ENCODE results near the gene TMEM163.

TMEM163 gene

DNA sequence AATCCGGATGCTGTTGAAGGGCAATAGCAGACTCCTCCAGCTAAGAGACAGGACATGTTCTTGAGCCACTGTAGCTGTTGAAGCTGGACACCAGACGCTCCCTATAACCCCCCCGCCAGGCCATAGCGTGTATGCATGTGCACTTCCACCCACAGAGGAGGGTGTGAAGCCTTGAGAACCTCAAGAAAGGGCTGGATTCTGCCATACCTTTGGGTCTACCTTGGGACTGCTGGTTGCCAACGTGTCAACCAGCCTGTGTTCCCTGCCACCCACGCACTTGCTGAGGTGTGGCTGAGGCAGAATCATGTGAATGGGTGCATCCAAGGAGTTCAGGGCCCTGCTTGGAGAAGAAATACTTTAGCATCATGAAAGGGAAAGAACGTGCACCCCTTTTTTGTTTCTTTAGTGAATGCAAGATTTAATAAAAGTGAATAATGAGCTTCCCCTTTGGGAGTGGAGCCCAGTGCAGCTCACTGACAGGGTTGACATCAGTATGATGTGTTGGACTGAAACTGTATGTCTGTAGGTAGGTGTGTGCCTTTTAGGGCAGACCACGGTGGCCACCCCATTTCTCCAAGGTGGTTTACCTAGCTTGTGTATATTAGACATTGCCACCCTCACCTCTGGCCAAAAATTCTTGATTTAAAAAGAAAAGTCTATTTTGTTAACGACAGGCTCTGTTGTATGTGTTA lies 266.6 kb downstream of the TMEM163 start:
- no peak for DNase-seq

DNA sequence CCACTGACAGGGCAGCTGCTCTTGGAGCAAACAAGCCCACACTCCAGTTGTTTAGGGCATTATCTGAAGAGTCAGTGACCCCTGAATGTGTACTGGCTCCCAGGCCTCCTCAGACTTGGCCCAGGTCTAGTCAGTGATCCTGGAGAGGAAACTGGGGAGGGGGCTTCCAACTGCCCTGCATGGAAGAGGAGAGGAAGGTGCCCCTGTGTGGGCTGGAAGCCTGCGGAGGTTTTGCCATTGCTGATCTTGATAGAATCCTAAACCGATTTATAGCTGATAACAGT lies 267.5 kb downstream of the TMEM163 start:
- no peak for DNase-seq

DNA sequence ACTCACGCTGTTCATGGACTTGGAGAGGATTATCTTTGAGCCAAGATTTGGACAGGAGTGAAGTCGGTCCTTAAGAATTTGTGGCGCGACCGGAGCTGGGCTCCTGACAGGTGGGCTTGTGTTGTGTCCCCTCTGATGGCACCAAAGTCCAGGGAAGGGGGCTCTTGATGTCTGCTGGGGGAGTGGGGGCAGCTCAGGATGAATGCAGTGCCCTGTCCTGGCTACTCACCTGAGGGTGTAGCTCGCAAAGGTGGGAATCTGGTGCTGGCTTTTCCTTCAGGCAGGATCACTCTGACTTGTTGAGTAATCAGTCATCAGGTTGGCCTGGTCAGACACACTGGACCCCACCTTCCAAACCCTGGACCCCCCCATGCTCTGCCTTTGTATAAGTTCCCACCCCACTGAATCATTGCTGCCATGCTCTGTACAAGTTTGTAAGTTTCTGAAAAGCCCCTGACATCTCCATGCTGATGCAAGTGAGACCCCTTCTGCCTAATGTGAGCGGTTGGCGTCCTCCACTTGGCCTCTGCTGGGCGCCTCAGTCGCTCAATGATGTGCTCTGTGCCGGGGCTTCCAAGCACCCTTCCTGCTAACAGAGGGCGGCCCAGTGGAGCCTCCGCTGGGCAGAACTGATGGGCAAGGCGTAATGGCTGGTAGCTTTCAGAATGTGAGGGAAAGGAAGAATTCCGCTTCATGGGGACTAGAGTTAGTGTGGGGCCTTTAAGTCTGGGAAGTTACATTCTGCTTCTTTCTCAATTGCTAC lies 268.9 kb downstream of the TMEM163 start:
- no peak for DNase-seq

- DNase-seq = no peak
Measured at GRCh38 chr2:134449157-134449556, 269.6 kb downstream of the TMEM163 start.

- DNase-seq = no peak
Measured at GRCh38 chr2:134448650-134449049, 270.1 kb downstream of the TMEM163 start.

GRCh38 chr2:134447669-134448068 lies 271.1 kb downstream of the TMEM163 start:
- no peak for DNase-seq

DNA sequence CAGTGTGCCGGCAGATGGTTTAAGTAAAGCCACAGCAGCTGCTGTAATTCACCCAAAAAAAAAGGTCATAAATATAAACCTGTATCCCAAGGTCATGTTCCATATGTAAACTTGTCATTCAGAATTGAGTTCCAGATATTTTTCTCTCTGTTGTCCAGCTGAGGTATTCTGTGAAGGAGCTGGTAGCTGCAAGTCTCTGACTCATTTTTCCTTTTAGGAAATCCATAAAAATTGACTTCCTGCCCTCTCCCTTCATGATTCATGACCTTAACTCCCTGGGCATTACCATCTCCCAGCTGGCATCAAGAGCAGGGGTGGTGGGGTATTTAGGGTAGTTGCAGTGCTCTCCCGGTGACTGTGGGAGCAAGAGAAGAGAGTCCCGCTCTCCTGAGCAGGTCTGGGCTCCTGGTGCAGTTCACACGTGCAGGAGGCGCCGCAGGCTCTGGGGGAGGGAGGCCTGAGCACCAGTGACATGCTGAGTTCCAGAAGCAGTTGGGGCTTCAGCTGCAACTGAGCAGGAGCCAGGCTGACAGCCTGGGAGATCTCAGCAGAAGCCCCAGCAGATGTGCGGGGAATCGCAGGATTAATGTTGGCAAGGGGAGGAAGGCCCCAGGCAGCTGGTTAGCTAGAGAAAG lies 272.3 kb downstream of the TMEM163 start:
- DNase-seq = peak; percentile 62

DNA sequence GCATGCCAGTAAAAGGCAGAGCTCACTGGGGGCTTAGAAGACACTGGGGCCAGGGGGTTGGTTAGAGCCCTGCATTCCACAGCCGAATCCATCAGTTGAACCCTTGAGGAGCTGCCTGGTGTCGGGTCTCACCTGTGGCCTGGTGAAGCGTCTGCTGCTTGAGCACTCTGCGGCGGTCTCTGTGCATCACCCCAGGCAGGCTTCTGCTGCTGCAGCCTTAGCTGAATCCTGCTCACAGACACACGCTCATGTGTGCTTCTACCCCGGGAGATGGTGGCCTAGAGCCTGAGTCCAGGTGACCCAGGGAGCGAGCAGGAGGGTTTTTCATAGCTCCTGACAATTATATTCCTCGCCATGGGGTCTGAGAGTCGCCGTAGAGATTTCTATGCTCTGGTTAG lies 272.8 kb downstream of the TMEM163 start:
- DNase-seq = no peak

GRCh38 chr2:134445116-134445515 lies 273.7 kb downstream of the TMEM163 start:
- no peak for DNase-seq

DNA sequence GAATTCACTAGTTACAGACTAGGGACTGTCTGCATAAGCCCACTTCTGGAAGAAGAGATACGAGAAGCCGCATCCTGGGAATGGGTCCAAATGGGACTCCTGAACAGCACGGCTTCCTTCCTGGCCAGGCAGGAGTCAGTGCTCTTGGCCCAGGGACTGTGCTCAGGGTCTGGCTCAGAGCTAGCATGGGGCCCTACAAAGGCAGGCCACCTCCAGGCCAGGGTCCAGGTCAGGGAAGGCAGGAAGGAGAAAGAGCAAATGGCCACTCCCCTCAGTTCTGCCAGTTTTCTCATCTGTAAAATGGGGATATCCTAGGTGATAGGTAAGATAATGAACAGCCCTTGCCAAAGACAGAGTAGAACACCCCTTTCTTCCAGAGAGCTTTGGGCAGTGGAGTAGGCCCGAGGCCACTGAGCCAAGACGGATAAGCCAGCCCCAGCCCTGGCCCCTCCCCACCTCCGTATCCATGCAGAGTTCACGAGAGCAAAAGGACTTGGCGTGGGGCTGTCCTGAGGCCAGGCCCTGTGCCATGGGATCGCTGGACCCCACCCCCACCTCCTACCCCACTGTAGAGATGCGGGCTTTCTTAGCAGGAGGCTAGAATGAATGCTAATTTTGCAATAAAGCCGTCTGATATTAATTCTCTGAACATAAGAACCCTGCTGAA lies 274.9 kb downstream of the TMEM163 start:
- DNase-seq = no peak

DNA sequence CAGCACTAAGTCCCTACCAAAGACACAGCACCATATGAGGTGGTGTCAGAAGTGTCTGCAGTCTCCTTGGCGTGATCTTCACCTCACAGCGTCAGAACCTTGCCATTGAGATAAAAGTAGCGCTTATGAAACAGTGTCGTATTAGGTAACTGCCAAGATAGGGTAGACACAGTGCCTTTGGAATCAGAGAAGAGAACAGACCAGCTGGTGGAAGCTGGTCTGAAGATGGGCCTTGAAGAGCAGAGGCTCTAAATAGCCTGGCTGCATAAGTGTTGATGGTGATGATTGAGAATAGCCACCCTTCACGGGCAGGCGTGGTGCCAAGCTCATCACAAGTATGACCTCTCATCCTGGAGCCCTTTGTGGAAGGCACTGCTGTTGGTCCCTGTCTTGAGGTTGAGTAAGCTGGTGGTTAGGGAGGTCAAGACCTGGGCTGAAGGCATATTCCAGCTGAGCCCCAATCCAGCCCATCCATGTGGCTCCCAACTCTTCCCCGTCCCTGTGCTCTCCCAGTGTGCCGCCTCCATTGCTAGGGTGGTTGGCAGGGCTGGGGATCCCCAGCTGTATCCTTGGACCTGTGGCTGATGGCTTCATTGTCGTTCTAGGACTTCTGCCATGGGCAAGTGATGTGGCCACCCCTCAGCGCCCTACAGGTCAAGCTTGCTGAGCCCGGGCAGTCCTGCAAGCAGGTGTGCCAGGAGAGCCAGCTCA lies 277.5 kb downstream of the TMEM163 start:
- DNase-seq = no peak

DNA sequence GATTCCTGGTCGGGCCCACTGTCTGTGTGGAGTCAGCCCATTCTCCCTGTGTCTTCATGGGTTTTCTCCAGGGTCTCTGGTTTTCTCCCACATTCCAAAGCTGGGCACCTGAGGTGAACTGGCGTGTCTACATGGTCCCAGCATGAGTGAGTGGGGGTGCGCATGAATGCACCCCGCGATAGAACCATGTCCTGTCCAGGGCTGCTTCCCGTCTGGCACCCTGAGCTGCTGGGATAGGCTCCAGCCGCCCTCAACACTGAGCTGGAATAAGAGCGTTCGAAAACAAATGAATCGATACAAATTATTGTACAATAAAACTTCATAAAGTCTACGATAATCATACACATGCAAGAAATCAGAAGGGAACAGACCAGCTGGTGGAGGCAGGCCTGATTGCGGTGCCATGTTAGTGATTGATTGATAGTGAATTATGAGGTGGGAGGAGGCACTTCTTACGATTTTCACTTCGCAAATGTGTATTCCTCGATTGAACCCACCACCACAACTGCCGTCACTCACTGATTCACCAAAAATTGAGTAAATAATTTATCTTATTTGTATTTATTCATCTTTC lies 278.4 kb downstream of the TMEM163 start:
- DNase-seq = no peak

DNA sequence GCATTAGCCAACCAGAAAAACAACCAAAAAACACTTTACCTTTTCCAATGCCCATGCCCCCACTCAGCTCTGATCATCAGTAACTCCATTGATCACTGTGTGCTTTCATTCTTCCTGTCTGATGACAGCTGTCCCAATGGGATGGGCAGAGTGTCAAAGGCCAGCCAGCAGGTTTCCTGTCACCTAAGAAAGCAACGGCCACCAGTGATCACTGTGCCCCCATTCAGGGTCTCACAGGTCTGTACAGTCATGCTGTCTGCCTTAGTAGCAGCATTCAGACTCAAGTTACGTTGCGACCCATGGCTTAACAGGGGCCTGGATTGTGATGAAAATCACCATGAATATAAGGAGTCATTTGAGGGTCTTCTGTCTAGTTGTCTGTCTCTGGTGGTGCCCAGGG lies 280.4 kb downstream of the TMEM163 start:
- DNase-seq = no peak

DNA sequence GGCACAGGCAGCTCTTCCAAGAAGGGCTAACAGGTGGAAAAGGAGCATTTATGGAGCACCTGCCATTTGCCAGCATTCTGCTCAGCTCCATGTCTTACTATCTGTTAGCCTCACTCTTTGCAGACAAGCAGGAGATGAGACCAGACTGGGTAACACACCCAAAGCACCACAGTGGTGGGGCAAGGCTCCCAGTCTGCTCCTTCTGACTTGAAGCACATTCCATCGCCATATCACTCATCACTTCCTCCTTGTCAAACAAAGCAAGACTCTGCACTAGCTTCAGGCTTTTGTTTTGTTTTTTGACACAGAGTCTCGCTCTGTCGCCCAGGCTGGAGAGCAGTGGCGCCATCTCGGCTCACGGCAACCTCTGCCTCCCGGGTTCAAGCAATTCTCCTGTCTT lies 282.1 kb downstream of the TMEM163 start:
- DNase-seq = no peak

DNA sequence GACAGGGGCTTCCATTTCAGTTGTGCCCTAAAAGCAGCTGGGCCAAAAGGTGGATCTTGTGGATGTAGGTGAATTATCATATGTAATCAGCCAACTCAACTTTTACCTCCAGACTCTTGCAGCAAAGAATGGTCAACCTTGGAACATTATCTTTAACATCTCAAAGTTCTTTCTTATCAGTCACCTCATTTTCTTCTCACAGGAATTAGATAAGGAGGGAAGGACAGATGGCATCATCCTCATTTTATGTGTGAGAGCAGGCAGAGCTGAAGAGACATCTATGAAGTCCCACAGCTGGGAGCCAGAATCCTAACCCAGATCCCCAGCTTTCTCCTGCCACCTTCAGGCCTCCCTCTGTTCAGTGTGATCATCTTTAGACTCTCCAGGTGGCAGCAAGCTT lies 282.9 kb downstream of the TMEM163 start:
- DNase-seq = no peak

- DNase-seq = no peak
Measured at GRCh38 chr2:134435505-134435904, 283.3 kb downstream of the TMEM163 start.

GRCh38 chr2:134433979-134434378 lies 284.8 kb downstream of the TMEM163 start:
- no peak for DNase-seq

DNA sequence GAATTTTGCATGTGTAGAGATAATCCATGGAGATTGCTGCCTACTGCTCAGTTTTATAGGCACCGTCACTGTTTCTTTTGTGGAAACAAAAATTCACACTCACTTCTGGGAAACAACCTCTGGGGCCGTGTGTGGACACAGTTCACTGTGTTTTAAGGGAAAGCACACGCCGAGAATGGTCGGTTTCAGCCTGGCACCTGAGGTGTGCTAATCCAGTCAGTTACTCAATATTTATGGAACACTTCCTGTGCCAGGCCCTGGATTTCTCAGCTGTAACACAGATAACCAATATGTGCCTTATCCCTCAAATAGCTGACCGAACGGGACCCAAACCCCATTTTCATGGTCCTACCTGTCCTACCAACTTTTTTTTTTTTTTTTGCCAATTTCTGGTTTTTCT lies 285.3 kb downstream of the TMEM163 start:
- no peak for DNase-seq

GRCh38 chr2:134432435-134432883 lies 286.3 kb downstream of the TMEM163 start:
- no peak for DNase-seq

DNA sequence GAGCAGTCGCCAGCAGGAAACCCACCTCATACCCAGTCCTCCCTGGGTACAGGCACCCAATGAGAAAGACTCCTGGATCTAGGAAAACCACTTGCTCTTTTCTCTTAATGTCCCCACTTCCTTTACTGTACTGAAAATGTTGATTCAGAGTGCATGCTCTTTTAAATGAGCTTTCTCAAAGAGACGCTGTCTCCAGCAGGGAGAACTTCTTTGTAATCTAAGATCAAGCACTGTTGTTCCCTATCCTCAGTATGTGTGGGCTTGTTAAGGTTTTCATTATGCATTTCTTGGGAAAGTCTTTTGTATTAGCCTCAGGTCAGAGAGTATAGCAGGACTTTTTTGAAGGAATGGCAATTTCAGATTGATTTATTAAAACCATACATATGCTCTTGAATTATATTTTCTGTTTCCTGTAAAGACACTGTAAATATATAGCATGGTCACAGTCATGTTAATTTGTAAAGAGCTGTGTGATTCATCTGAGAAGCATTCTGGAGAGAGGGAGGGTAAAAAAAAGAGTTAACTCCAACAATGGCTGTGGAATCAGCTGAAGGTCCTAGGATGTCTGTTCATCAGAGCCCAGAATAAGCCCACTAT lies 286.9 kb downstream of the TMEM163 start:
- no peak for DNase-seq

GRCh38 chr2:134429886-134430285 lies 288.9 kb downstream of the TMEM163 start:
- no peak for DNase-seq

- DNase-seq = no peak
Measured at GRCh38 chr2:134426721-134427120, 292.1 kb downstream of the TMEM163 start.

Measured in retina (tissue), 1 donor.